GM08714 (cell line): ENCODE data around the gene PADI3.

Experiments
- H3K4me3 ChIP-seq: fragments of 200-500 bp; sonication (Bioruptor generic); 2 replicates; pipeline ENCODE4 v1.5.1; 2014; ENCODE audit warnings: mild to moderate bottlenecking, low read length, inconsistent platforms
- ZNF274 ChIP-seq: IDR thresholded peaks from 2 replicates; pipeline ENCODE4 v1.6.1; 2012; ENCODE audit warnings: mild to moderate bottlenecking, low read depth, low read length

The PADI3 gene

GRCh38 chr1:17243274-17243673 lies 5.6 kb upstream of the PADI3 start:
- TF ChIP-seq ZNF274 = no peak
- H3K4me3 ChIP-seq = no peak overlapping the region

GRCh38 chr1:17244821-17245740 lies 3.8 kb upstream of the PADI3 start:
- no peak for TF ChIP-seq ZNF274

DNA sequence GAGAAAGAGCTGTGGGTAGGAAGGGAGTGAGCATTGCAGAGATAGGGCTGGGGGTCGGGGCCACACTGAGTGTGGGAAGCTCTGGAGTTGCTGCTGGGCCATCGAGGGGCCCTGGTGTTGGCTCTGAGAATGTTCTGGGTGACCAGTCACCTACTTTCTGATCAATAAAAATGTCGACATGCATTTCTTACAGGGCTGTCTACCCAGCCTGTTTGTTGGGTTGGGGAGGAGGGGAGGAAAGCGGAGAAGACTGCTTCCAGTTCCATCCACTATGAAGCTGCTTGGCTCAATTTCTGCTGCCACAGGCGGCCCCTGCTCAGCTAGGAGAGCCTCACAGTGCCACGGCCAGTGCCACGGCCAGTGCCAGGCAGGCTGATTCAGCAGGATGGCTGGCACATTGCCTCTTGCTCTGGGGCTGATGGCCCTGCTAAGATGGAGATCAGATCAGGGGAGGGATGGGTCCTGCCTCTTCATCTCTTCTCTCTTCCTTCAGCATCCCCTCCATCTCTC lies 3.0 kb upstream of the PADI3 start:
- no peak for TF ChIP-seq ZNF274

More at GRCh38 chr1:17244821-17245740, 3.8 kb upstream of the PADI3 start:
- no peak overlapping the region for H3K4me3 ChIP-seq

DNA sequence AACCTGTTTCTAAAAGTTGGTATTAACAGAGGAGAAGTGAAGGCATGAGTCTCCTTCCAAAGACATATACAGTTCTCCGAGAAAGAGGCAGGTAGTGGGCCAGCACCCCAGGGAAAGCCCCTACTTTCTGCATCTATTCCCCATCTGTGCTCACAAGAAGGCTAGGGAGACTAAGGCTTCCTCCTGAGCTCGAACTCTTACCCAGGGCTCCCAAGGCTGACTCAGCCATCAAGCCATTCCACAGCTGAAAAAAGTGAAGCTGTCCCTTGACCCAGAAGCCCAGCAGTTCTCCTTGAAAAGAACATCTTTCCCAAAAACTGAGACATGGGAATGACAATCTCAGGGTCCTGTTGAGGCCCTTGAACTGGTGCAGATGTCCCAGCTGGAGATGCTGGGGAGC lies 1.9 kb upstream of the PADI3 start:
- no peak for TF ChIP-seq ZNF274
- no peak overlapping the region for H3K4me3 ChIP-seq

More for the DNA sequence above, 3.0 kb upstream of the PADI3 start:
- H3K4me3 ChIP-seq = no peak overlapping the region

DNA sequence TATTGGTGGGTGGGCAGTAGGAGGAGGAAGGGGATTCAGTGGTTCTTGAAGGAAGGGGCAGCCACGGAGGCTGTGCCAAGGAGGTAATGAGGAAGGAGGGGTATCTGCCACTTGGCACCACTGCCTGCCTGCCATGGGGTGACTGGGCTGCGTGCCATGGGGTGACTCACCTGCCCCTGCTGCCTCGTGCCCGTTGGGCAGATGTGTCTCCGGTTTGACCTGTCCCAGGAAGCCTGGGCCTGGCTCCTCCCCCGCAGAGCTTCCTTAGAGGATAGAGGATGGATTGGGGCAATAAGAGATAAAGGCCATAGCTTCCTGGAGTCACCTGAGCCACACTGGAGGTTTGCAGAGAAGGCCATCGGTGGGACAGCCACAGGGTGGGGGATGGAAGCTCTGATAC lies 1.7 kb downstream of the PADI3 start:
- TF ChIP-seq ZNF274 = no peak
- H3K4me3 ChIP-seq = no peak overlapping the region

GRCh38 chr1:17251246-17251645 lies 2.3 kb downstream of the PADI3 start:
- no peak for TF ChIP-seq ZNF274
- no peak overlapping the region for H3K4me3 ChIP-seq

DNA sequence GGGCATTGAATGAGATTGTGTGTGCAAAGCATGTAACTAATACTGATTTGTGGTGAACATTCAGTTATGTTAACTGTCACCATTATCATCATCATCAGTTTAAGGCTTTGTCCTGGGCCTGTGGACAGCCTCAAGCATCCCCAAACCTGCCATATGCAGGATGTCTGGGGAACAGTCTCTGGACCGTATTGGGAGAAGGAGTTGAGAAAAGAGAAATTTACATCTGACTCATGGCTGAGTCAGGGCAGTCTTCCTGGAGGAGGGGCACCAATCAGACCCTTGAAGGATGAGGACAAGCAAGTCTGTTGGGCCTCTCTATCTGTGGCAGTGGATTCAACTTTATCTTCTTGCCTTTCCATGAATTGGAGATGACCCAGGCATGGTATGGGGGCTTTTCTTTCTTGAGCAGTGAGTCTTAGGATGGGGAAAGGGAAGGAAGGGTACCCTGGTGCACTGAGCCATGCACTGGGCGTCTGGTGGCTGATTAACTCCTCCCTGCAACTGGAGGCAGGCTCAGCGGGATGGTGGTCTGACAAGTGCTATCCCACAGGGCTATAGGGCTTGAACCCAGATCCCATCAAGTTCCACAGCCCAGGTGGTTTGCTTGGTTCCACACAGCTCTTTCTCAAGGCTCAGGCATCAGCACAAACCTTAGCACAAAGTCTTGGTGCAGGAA lies 2.9 kb downstream of the PADI3 start:
- no peak overlapping the region for H3K4me3 ChIP-seq
- TF ChIP-seq ZNF274 = no peak

DNA sequence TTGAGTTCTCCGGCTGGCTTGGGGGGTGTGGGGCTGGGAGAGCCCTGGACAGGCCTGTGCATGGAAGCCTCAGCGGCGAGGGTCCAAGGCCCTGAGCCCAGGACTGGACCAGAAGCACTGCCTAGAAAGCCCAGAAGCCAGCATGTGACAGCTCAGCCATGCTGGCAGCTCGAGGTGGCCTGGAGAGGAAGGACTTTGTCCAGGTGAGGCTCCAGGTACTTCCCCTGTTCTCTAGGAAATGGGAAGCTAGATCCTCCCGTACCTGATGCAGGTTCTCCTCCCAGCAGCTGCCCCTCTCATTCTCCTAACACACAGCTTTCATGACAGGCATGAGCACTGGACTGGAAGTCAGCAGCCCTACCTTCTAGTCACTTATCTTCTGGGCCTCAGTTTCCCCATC lies 6.4 kb downstream of the PADI3 start:
- TF ChIP-seq ZNF274 = no peak
- no peak overlapping the region for H3K4me3 ChIP-seq

DNA sequence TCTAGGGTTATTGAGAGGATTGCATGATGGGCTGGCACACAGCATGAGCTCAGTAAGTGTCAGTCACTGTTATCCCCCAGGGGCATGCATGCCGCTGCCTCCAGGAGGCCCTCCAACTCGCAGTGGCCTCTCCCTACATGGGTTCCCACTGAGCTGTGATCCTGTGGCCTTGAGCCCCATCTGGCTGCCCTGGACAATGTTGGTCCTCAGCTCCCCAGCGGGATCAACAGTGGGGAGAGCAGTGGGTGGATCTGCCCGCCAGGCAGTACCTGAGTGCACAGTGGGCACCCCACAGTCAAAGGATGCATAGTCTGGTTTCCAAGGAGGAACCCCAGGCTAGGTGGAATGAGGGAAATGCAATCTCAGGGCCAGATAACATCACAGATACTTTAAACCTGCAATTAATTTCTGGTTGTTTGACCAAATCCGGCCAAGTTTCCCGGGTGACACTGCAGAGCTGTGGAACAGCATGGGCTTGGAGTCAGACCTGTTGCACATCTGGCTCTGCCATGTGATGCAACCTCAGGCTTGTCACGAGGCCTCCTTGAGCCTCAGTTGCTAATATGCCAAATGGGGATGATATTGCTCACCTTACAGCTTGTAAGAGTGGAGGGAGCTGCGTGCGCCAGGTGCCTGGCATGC lies 9.3 kb downstream of the PADI3 start:
- no peak for TF ChIP-seq ZNF274
- no peak overlapping the region for H3K4me3 ChIP-seq

- no peak overlapping the region for H3K4me3 ChIP-seq
- TF ChIP-seq ZNF274 = no peak
These were observed 9.8 kb downstream of the PADI3 start for GRCh38 chr1:17258758-17259130.

DNA sequence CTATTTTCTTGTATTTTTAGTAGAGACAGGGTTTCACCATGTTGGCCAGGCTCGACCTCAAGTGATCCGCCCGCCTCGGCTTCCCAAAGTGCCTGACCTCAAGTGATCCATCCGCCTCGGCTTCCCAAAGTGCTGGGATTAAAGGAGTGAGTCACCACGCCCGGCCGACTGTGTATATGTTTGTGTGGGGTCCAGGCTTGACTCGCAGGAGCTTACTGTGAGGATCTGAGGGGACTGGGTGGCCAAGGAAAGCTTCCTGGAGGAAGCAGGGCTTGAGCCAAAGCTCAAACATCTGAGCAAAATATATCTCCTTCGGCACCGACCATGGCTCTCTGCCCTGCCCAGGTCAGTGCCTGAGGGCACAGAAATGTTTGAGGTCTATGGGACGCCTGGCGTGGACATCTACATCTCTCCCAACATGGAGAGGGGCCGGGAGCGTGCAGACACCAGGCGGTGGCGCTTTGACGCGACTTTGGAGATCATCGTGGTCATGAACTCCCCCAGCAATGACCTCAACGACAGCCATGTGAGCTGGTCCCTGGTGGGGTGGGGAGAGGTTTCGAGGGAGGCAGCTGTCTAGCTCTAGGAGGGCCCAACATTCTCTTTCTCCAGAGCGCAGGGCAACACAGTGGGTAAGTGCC lies 10.5 kb downstream of the PADI3 start:
- TF ChIP-seq ZNF274 = no peak
- no peak overlapping the region for H3K4me3 ChIP-seq

DNA sequence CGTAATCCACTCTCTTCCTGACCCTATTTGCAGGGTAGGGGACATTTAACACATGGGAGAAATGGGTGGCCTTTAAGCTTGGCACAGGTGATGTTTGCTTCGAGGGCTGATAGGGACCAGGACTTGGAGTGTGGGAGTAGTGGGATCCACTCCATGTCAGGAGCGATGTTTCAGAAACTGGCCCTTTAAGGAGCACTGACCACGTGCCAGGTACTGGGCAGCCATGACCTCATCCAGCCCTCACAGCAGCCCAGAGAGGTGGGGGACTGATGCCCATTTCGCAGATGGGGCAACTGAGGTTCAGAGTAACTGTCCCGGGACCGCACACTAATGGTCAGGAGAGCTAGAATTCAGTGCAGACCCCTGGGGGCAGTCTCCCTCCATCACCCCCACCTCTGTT lies 11.4 kb downstream of the PADI3 start:
- TF ChIP-seq ZNF274 = no peak
- H3K4me3 ChIP-seq = no peak overlapping the region

GRCh38 chr1:17260738-17261137 lies 11.8 kb downstream of the PADI3 start:
- no peak for TF ChIP-seq ZNF274

GRCh38 chr1:17263936-17264335 lies 15.0 kb downstream of the PADI3 start:
- no peak for TF ChIP-seq ZNF274
- no peak overlapping the region for H3K4me3 ChIP-seq

More at GRCh38 chr1:17260738-17261137, 11.8 kb downstream of the PADI3 start:
- H3K4me3 ChIP-seq = no peak overlapping the region

- TF ChIP-seq ZNF274 = no peak
- H3K4me3 ChIP-seq = no peak overlapping the region
These were observed 15.6 kb downstream of the PADI3 start for GRCh38 chr1:17264470-17264869.
